Astrocyte (in vitro differentiated cells and primary cell): ENCODE results near the gene CFAP73.
"Not testable (repeated sequence)": the region's sequence is repeated elsewhere in the genome, so short reads cannot be mapped to it uniquely, and the experiment has no call there.

Experiments used
- CTCF ChIP-seq: IDR thresholded peaks from 2 replicates; pipeline ENCODE4 v1.5.1; 2011; ENCODE audit warnings: low read depth, mild to moderate bottlenecking, inconsistent platforms, low read length, moderate library complexity; ENCODE audit not compliant: insufficient read depth
- EZH2 ChIP-seq: IDR thresholded peaks from 2 replicates; pipeline ENCODE4 v1.6.1; 2012; ENCODE audit warnings: mild to moderate bottlenecking, low read length, inconsistent platforms; ENCODE audit not compliant: insufficient read depth

- TF ChIP-seq CTCF, EZH2: not testable (repeated sequence)
Observed at GRCh38 chr12:113117684-113118083, 31.8 kb upstream of the CFAP73 start.
